ENCODE measurements around the gene PIK3CB.
A peak's percentile ranks its signal among the peaks of the same experiment; 100 is the strongest.

PIK3CB gene

DNA sequence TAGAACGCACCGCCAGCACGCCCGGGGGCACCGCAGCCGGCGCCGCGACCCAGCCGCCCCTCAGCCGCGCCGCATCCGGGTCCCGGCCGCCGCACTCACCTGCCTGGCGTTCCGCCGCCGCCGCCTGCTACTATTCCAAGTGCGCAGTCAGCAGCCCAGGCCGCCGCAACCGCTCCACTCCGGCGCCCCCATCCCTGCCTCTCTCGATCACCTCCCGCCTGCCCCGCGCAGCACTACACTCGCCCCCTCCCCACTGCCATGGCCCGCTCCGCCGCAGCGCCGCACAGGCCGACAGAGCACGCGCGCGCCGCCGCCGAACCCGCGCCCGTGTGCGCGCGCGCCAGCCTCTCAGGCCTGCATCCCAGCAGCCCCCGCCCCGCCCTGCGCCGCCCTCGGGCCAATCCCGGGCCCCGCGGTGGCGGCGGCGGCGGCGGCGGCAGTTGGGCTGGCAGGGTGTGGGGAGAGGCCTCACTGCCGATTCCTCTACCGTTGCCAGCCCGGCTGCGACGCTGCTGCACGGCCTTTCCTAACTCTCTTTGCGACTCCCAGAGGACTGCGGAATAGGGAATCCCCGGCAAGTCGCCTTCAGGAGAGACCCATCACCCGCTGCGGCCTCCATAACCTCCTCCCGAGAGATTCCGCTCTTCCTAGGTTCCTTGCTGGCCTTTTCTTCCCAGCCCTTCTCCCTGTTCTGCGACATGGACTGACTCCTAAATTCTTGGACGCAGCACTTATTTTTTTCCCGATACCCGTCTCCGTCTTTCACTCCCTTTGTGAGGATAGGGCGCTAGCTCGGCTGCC is at the start of gene PIK3CB:
PIK3CB (minus strand) TSS at position 333 of the 801 bp plus-strand sequence. CDS start 75,585 bp downstream, outside the sequence.
- peak; percentile 93 for DNase-seq (ENCODE audit: low read depth)
- no peak for TF ChIP-seq MYC (IDR thresholded peaks at IDR 0.05; ENCODE audit: low read depth, low read length)
- TF ChIP-seq POLR2A (IDR thresholded peaks at IDR 0.05; ENCODE audit: extremely low read depth, insufficient read length), result peak; percentile 91
- TF ChIP-seq, protein P1, sequence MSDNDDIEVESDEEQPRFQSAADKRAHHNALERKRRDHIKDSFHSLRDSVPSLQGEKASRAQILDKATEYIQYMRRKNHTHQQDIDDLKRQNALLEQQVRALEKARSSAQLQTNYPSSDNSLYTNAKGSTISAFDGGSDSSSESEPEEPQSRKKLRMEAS (IDR thresholded peaks at IDR 0.05; ENCODE audit: low read depth, low read length), result peak; percentile 27; the same call in 1 of the 2 replicates
- peak within 1 kb of the TSS; percentile 91 for H3K4me3 ChIP-seq (ENCODE audit: low read depth, low read length)

DNA sequence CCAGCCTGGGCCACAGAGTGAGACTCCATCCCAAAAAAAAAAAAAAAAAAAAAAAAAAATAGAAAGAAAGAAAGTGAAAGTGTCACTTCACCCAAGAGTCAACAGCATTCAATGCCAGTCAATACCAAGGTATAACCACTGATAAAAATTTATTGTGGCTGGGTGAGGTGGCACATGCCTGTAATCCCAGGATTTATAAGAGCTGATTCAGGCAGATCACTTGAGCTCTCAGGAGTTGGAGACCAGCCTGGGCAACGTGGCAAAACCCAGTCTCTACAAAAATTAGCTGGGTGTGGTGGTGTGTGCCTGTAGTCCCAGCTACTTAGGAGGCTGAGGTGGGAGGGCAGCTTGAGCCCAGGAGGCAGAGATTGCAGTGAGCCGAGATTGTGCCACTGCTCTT is 46.5 kb upstream of the PIK3CB start:
- no peak for DNase-seq (ENCODE audit: low read depth)
- TF ChIP-seq, protein P2, sequence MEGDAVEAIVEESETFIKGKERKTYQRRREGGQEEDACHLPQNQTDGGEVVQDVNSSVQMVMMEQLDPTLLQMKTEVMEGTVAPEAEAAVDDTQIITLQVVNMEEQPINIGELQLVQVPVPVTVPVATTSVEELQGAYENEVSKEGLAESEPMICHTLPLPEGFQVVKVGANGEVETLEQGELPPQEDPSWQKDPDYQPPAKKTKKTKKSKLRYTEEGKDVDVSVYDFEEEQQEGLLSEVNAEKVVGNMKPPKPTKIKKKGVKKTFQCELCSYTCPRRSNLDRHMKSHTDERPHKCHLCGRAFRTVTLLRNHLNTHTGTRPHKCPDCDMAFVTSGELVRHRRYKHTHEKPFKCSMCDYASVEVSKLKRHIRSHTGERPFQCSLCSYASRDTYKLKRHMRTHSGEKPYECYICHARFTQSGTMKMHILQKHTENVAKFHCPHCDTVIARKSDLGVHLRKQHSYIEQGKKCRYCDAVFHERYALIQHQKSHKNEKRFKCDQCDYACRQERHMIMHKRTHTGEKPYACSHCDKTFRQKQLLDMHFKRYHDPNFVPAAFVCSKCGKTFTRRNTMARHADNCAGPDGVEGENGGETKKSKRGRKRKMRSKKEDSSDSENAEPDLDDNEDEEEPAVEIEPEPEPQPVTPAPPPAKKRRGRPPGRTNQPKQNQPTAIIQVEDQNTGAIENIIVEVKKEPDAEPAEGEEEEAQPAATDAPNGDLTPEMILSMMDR (IDR thresholded peaks at IDR 0.05; ENCODE audit: low read depth, low read length), result no peak
- TF ChIP-seq MYC (IDR thresholded peaks at IDR 0.05; ENCODE audit: low read depth, low read length) (no peak), POLR2A (IDR thresholded peaks at IDR 0.05; ENCODE audit: extremely low read depth, insufficient read length) (no peak)
- TF ChIP-seq, protein P1 (IDR thresholded peaks at IDR 0.05; ENCODE audit: low read depth, low read length), result no peak
- no peak overlapping the region for H3K4me3 ChIP-seq (ENCODE audit: low read depth, low read length)

DNA sequence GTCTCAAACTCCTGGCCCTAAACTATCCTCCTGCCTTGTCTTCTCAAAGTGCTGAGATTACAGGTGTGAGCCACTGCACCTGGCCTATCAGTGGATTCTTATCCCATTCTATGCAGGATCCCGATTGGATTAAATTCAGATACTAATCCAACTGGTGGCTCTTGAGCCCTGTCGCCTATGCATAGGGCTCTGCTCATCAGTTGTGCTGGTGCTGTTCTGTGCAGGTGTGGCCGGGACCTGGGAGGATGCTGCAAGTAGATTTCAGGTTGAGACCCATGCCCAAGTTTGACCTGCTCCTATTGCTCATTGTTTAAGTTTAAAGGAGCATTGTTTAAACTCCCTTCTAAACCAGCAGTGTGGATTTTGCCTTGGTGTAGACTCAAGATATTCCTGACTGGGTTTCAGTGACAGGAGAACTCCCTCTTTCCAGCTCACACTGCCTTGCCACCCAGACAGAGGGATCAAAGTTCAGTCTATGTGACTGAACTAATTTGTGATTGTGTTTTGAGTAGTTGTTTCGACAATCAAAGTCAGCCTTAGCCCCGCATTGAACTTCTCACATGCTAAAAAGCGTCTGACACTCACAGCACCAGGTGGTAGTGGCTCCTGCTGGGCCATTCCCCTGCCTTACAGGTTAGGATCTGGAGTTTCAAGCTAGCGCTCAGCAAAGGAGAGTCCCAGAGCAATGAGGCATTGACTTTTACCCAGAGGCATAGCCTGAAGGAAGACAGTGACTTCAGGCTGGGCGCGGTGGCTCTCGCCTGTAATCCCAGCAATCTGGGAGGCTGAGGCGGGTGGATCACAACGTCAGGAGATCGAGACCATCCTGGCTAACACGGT is 45.0 kb upstream of the PIK3CB start:
- TF ChIP-seq, protein P2 (IDR thresholded peaks at IDR 0.05; ENCODE audit: low read depth, low read length), result no peak
- TF ChIP-seq, protein P1 (IDR thresholded peaks at IDR 0.05; ENCODE audit: low read depth, low read length), result no peak
- TF ChIP-seq MYC (IDR thresholded peaks at IDR 0.05; ENCODE audit: low read depth, low read length), result no peak
- TF ChIP-seq POLR2A (IDR thresholded peaks at IDR 0.05; ENCODE audit: extremely low read depth, insufficient read length), result no peak
- no peak for DNase-seq (ENCODE audit: low read depth)
- no peak overlapping the region for H3K4me3 ChIP-seq (ENCODE audit: low read depth, low read length)

DNA sequence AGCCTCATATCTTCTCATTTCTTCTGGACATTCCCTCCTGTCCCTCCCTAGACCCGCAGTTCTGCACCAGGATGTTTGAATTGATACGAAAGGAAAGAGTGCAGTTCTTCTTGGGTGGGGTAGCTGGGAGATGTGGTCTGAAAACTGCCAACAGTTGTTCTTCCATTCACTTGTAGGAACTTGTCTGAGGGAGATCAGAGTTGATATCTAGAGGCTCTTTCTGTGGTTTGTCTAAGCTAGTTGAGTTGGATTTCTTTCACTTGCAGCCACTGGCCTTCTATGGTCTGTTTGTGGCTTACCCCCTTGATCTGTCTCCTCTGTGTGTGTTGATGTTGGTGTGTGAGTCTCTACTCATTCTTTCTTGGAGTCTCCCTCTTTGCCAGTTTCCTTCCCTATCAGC is 42.5 kb upstream of the PIK3CB start:
- peak; percentile 38 for DNase-seq (ENCODE audit: low read depth)
- no peak overlapping the region for H3K4me3 ChIP-seq (ENCODE audit: low read depth, low read length)
- TF ChIP-seq, protein P2 (IDR thresholded peaks at IDR 0.05; ENCODE audit: low read depth, low read length), result no peak
- no peak for TF ChIP-seq POLR2A (IDR thresholded peaks at IDR 0.05; ENCODE audit: extremely low read depth, insufficient read length)
- TF ChIP-seq, protein P1 (IDR thresholded peaks at IDR 0.05; ENCODE audit: low read depth, low read length), result no peak
- TF ChIP-seq MYC (IDR thresholded peaks at IDR 0.05; ENCODE audit: low read depth, low read length), result no peak

DNA sequence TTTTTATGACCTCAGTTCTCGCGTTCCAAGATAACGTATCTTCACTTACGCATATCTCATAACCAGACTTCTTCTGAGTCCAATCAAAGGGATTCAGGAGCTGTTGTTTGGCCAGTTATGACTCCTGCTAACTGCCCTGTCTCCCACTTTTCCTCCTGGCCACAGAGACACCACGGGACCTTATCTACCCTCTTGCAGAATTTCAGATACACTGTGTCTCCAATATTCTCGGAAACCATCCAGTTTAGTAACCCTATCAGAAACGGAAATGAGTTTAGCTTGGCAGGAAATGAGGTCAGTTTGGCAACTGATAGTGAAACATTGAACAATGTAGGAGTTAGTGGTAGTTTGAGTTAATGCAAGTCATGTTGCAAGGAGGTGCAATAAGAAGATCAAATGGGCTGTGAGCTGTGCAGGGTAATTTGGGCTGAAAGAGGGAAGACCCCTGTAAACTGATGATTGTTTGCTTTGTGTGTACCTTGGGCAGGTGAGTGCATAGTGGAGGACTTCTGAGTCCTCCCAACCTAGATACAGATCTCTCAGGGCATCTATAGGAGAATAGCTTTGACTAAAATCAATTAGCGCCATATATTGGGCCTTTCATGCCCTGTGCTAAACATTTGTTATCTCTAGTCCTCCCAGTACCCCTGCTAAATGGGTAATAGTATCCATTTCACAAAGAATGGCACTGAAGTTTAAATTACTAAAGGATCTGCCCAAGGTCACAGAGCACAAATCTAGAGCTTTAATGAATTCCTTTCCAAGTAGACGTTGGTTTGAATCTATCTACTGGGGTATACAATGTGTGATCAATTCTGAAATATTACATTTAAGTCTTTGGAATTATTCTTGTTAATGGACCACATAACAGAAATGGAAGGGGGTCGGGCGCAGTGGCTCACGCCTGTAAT is 41.3 kb upstream of the PIK3CB start:
- DNase-seq (ENCODE audit: low read depth), result peak; percentile 93
- H3K4me3 ChIP-seq (ENCODE audit: low read depth, low read length), result peak overlapping the region; percentile 33
- TF ChIP-seq POLR2A (IDR thresholded peaks at IDR 0.05; ENCODE audit: extremely low read depth, insufficient read length) (peak; percentile 59), MYC (IDR thresholded peaks at IDR 0.05; ENCODE audit: low read depth, low read length) (peak; percentile 65)
- TF ChIP-seq, protein P2 (IDR thresholded peaks at IDR 0.05; ENCODE audit: low read depth, low read length), result no peak
- TF ChIP-seq, protein P1 (IDR thresholded peaks at IDR 0.05; ENCODE audit: low read depth, low read length), result 0 out of 2 replicates have a peak, but pooled peaks have one; percentile 11

Data from NB4 (cell line).